GM12878 (cell line): ENCODE results near the gene SLC5A1. TPM values are rescaled to one million over a fixed set of nuclear protein-coding genes. Genes with fewer than 3 reads are reported as not detected.

Experiments
- ATAC-seq: fragments of 200-7000 bp; cut with Tn5 transposase; 3 replicates; pipeline ENCODE4 v1.9.1; 2020; ENCODE audit warnings: mild to moderate bottlenecking, moderate library complexity
- BruUV-seq: library from RNA; stranded (reverse); fragments of 400-500 nt; replicated peaks from 2 replicates; lab custom pipeline; 2021; lab: Mats Ljungman, UMichigan
- CTCF ChIA-PET: fragments of 300-600 bp; sonication (Branson Sonifier 250); formaldehyde crosslinking; extraction: SDS; loops from one replicate; lab custom pipeline; 2021; ENCODE audit warnings: inconsistent platforms; lab: Yijun Ruan, JAX
- POLR2A ChIA-PET: fragments of 350-600 bp; formaldehyde crosslinking; extraction: SDS; loops from one replicate; lab custom pipeline; 2021; ENCODE audit warnings: inconsistent platforms; lab: Charles Lee
- RAD21 ChIA-PET: fragments of 300-600 bp; sonication (Branson Sonifier 250); formaldehyde crosslinking; loops from one replicate; lab custom pipeline; 2023; ENCODE audit warnings: antibody characterized with exemption; ENCODE audit not compliant: unreplicated experiment; lab: Charles Lee
- SMC1A ChIA-PET: fragments of 300-600 bp; sonication (Branson Sonifier 250); formaldehyde crosslinking; loops from one replicate; lab custom pipeline; 2023; ENCODE audit not compliant: unreplicated experiment, uncharacterized antibody; lab: Charles Lee
- DNase-seq: peaks from one replicate; pipeline ENCODE4 v3.0.0-alpha.2; 2011; ENCODE audit warnings: low read depth, low spot score
- FAIRE-seq: peaks from 3 replicates; lab custom pipeline; 2011; peaks lifted over from hg19 to GRCh38; lab: Jason Lieb, UNC
- H2AFZ ChIP-seq: 2 replicates; pipeline ENCODE4 v1.6.0; 2011; ENCODE audit warnings: low read depth, low read length, control low read depth; ENCODE audit not compliant: control insufficient read depth
- H3K27ac ChIP-seq: 2 replicates; pipeline ENCODE4 v1.5.1; 2011; ENCODE audit warnings: control low read depth; ENCODE audit not compliant: control insufficient read depth, insufficient read depth
- H3K27me3 ChIP-seq, 2 experiments: replicated peaks in 1 of 2; 2 replicates each; pipeline versions ENCODE4 v1.6.0 to v1.6.1; 2011; ENCODE audit warnings: low read length in 1 of 2; ENCODE audit not compliant: control insufficient read depth in 2 of 2, insufficient read depth in 2 of 2
- H3K36me3 ChIP-seq, 2 experiments: 2 replicates each; pipeline ENCODE4 v1.5.1; 2011; ENCODE audit warnings: low read length in 1 of 2; ENCODE audit not compliant: control insufficient read depth in 2 of 2, insufficient read depth in 2 of 2
- H3K4me1 ChIP-seq: 2 replicates; pipeline ENCODE4 v1.6.1; 2011; ENCODE audit warnings: mild to moderate bottlenecking, low read length, moderate library complexity, mixed read lengths; ENCODE audit not compliant: control insufficient read depth, insufficient read depth
- H3K4me2 ChIP-seq: 2 replicates; pipeline ENCODE4 v1.6.0; 2011; ENCODE audit warnings: control low read depth; ENCODE audit not compliant: control insufficient read depth, insufficient read depth
- H3K4me3 ChIP-seq: fragments of 200-600 bp; sonication (generic); 2 replicates; pipeline ENCODE4 v1.5.1; 2016
- H3K79me2 ChIP-seq: 2 replicates; pipeline ENCODE4 v1.6.0; 2011; ENCODE audit warnings: low read length; ENCODE audit not compliant: control insufficient read depth, insufficient read depth
- H3K9ac ChIP-seq: 2 replicates; pipeline ENCODE4 v1.8.0; 2011; ENCODE audit warnings: low read length, control low read depth, mixed read lengths; ENCODE audit not compliant: control insufficient read depth, insufficient read depth
- H3K9me3 ChIP-seq: replicated peaks from 3 replicates; pipeline ENCODE4 v1.5.1; 2011; ENCODE audit warnings: mild to moderate bottlenecking, low read length; ENCODE audit not compliant: control insufficient read depth, insufficient read depth
- H4K20me1 ChIP-seq: 2 replicates; pipeline ENCODE4 v1.6.0; 2011; ENCODE audit not compliant: control insufficient read depth, insufficient read depth
- ATF7 ChIP-seq: fragments of 450-650 bp; IDR thresholded peaks from 2 replicates; pipeline ENCODE4 v1.6.1; 2016; ENCODE audit warnings: low read depth, mild to moderate bottlenecking
- BCL11A ChIP-seq: IDR thresholded peaks from 2 replicates; pipeline ENCODE4 v1.6.1; 2011; ENCODE audit warnings: low read depth, low read length
- EP300 ChIP-seq, 2 experiments: fragments of 150-350 bp in 1 of 2; IDR thresholded peaks; 2 replicates each; pipeline ENCODE4 v1.6.1; 2011 to 2012; ENCODE audit warnings: low read depth in 2 of 2, low read length in 2 of 2, borderline replicate concordance in 1 of 2, improper control_type of control experiment in 1 of 2, inconsistent platforms in 1 of 2; ENCODE audit not compliant: control insufficient read depth in 1 of 2
- HSF1 ChIP-seq: fragments of 150-350 bp; IDR thresholded peaks from 2 replicates; pipeline ENCODE4 v1.6.1; 2014; ENCODE audit warnings: mild to moderate bottlenecking, low read depth, low read length
- MEF2A ChIP-seq: IDR thresholded peaks from 2 replicates; pipeline ENCODE4 v1.6.1; 2011; ENCODE audit warnings: low read depth, mild to moderate bottlenecking, low read length, moderate library complexity; ENCODE audit not compliant: insufficient read depth
- MEF2B ChIP-seq: fragments of 450-650 bp; IDR thresholded peaks from 2 replicates; pipeline ENCODE4 v1.6.1; 2018; ENCODE audit warnings: mild to moderate bottlenecking, moderate library complexity; ENCODE audit not compliant: partially characterized antibody, poor library complexity, severe bottlenecking
- MTA2 ChIP-seq: fragments of 450-650 bp; IDR thresholded peaks from 2 replicates; pipeline ENCODE4 v1.6.1; 2016; ENCODE audit warnings: low read depth, mild to moderate bottlenecking, moderate library complexity
- NKRF ChIP-seq: fragments of 450-650 bp; conservative IDR thresholded peaks from 2 replicates; pipeline ENCODE4 v1.6.1; 2017; ENCODE audit warnings: mild to moderate bottlenecking, moderate library complexity
- PAX5 ChIP-seq: IDR thresholded peaks from 2 replicates; pipeline ENCODE4 v1.6.1; 2011; ENCODE audit warnings: low read depth, low read length, borderline replicate concordance
- POU2F2 ChIP-seq: IDR thresholded peaks from 3 replicates; pipeline ENCODE4 v1.6.1; 2011; ENCODE audit warnings: low read depth, mild to moderate bottlenecking, low read length, borderline replicate concordance
- REST ChIP-seq: IDR thresholded peaks from 2 replicates; pipeline ENCODE4 v1.6.1; 2012; ENCODE audit warnings: mild to moderate bottlenecking, low read depth, low read length
- RUNX3 ChIP-seq: IDR thresholded peaks from 2 replicates; pipeline ENCODE4 v1.6.1; 2012; ENCODE audit warnings: low read length, inconsistent platforms
- USF2 ChIP-seq: IDR thresholded peaks from 2 replicates; pipeline ENCODE4 v1.6.1; 2011; ENCODE audit warnings: low read depth, low read length, improper control_type of control experiment, borderline replicate concordance
- ZBED1 ChIP-seq: IDR thresholded peaks from 2 replicates; pipeline ENCODE4 v1.6.1; 2016; ENCODE audit warnings: borderline replicate concordance
- WGBS: methylation state at CpG from one replicate; pipeline ENCODE4 v1.1.6; 2016; ENCODE audit warnings: low lambda C conversion rate; ENCODE audit not compliant: insufficient replicate concordance, insufficient coverage; ENCODE audit errors: missing lambda C conversion rate; 5-methylcytosine and 5-hydroxymethylcytosine counted together
- in situ Hi-C: fragments of 300-500 bp; cut with MboI; formaldehyde crosslinking; loops from 9 replicates; pipeline ENCODE4 v1.14.3; 2018; ENCODE audit warnings: mixed read lengths
- intact Hi-C: fragments of 100-400 bp; cut with micrococcal nuclease; formaldehyde crosslinking; loops from one replicate; pipeline ENCODE4 v1.14.2; 2022; ENCODE audit not compliant: unreplicated experiment
- polyA plus RNA-seq, 11 experiments: library from polyadenylated mRNA; depleted of rRNA in 4 of 11; unstranded in 6 of 11; stranded (reverse) in 5 of 11; fragments of >200 nt; fragmentation: Nextera tagmentation in 4 of 11; fragmentation: Illumina TruSeq in 1 of 11; extraction: Ambion mirVana in 4 of 11; extraction: Trizol in 1 of 11; gene quantifications; 1 replicate in 1 of 11; 2 replicates in 10 of 11; pipeline versions ENCODE4 v1.2.1 to v1.2.3, GENCODE V29; 2011 to 2016; ENCODE audit warnings: inconsistent platforms in 2 of 11, missing spikeins in 2 of 11, low read depth in 1 of 11
- total RNA-seq, 4 experiments: library from RNA; depleted of rRNA in 3 of 4; stranded (reverse); fragments of >200 nt in 3 of 4; fragmentation: Illumina TruSeq in 1 of 4; extraction: Trizol in 1 of 4; gene quantifications; 2 replicates each; pipeline versions ENCODE4 v1.2.1 to v1.2.3, GENCODE V29; 2013 to 2021

The SLC5A1 gene
- total and polyA plus RNA-seq, 10 of the 15 experiments (the other 5 are each of a cell fraction or from before 2014, with no cell fraction given) = 0.01 TPM; not detected in 9

- FAIRE-seq (no peak), DNase-seq (no peak), ATAC-seq (no peak; the same call in 1 of the 3 replicates)
- in situ Hi-C loops (no loop called here), intact Hi-C loops (no loop called here)
- H3K4me1 ChIP-seq = no peaks in the 10 kb centered on the region
- no peaks in the 10 kb centered on the region for H4K20me1 ChIP-seq
- no peak overlapping the region for H2AFZ ChIP-seq
- no peak overlapping the region for H3K27ac ChIP-seq
- CTCF ChIA-PET = interaction anchor here (3.2 kb wide), 1 partner anchor 17 kb away, joined by 21 read pairs; no protein-coding TSS in a partner anchor
- no peaks in the 10 kb centered on the region; a peak in 1 of 4 replicates for H3K27me3 ChIP-seq
- SMC1A ChIA-PET = interaction anchor here (1.2 kb wide), 1 partner anchor 17 kb away, joined by 4 read pairs; no protein-coding TSS in a partner anchor
- no peaks in the 10 kb centered on the region for H3K36me3 ChIP-seq
- H3K9me3 ChIP-seq = no peaks in the 10 kb centered on the region
- no peaks in the 10 kb centered on the region for H3K79me2 ChIP-seq
- BruUV-seq = no TSS peak
- H3K9ac ChIP-seq = no peak overlapping the region
- TF ChIP-seq RUNX3 (peak; percentile 67), POU2F2 (no peak), BCL11A (0 out of 2 replicates have a peak, but pooled peaks have one; percentile 26), NKRF (no peak), PAX5 (no peak), MEF2A (peak; percentile 59; the same call in 1 of the 2 replicates), REST (no peak), ZBED1 (no peak), EP300 (IDR thresholded peaks at IDR 0.05; ENCODE audit: borderline replicate concordance in 1 of 2, control insufficient read depth in 1 of 2, low read depth in 2 of 2, low read length in 2 of 2) (0 out of 4 replicates have a peak, but pooled peaks of 1 of the 2 experiments have one; percentile 20), MTA2 (0 out of 2 replicates have a peak, but pooled peaks have one; percentile 40), USF2 (no peak), ATF7 (0 out of 2 replicates have a peak, but pooled peaks have one; percentile 30), MEF2B (peak; percentile 57), HSF1 (no peak)
- H3K4me2 ChIP-seq = no peak overlapping the region
- RAD21 ChIA-PET = interaction anchor here (2.0 kb wide), 1 partner anchor 26 kb away, joined by 4 read pairs; no protein-coding TSS in a partner anchor
- POLR2A ChIA-PET = no interaction called here
- WGBS = 6% methylated on average over 3 of the region's 3 CpGs
- H3K4me3 ChIP-seq = no peak overlapping the region
These were observed 47.3 kb upstream of the SLC5A1 start for GRCh38 chr22:31995807-31996206.
